Lower leg skin (tissue), 4 donors: ENCODE measurements around the gene API5. TPM values are rescaled to one million over a fixed set of nuclear protein-coding genes. Genes with fewer than 3 reads are reported as not detected.

Experiments used
- DNase-seq, 2 donors: peaks; one replicate each; pipeline ENCODE4 v3.0.0-alpha.2; 2019; ENCODE audit warnings: low spot score in 2 of 2
- H3K4me3 ChIP-seq: fragments of 200-600 bp; sonication (generic); 2 replicates; pipeline ENCODE4 v1.5.1; 2017; ENCODE audit warnings: mild to moderate bottlenecking, low read depth; ENCODE audit not compliant: poor library complexity, severe bottlenecking
- CTCF ChIP-seq, 3 donors: fragments of 450-650 bp; IDR thresholded peaks; one replicate each; pipeline ENCODE4 v1.5.1; 2016; ENCODE audit warnings: antibody characterized with exemption in 3 of 3, mild to moderate bottlenecking in 3 of 3, moderate library complexity in 2 of 3
- POLR2A ChIP-seq, 2 donors: fragments of 450-650 bp; IDR thresholded peaks; one replicate each; pipeline ENCODE4 v1.6.1; 2016 to 2017; ENCODE audit warnings: antibody characterized with exemption in 2 of 2, mild to moderate bottlenecking in 1 of 2, moderate library complexity in 1 of 2
- WGBS, 2 donors: methylation state at CpG; one replicate each; pipeline ENCODE4 v1.1.5; 2018; 5-methylcytosine and 5-hydroxymethylcytosine counted together
- intact Hi-C: fragments of 100-400 bp; cut with DNase I; formaldehyde crosslinking; loops from one replicate; pipeline ENCODE4 v1.15.0; 2023; ENCODE audit warnings: low total_unique reads
- total RNA-seq, 4 donors: library from RNA; depleted of rRNA; stranded (reverse); fragments of >200 nt; gene quantifications; one replicate each; pipeline ENCODE4 v1.1.0, GENCODE V29; 2016

The API5 gene
- total RNA-seq, 4 donors from 2014 or later = 55.0 to 73.3 (median 64.7) TPM

- no peak for DNase-seq
- no peak overlapping the region for H3K4me3 ChIP-seq
- TF ChIP-seq CTCF (IDR thresholded peaks at IDR 0.05) (no peak), POLR2A (IDR thresholded peaks at IDR 0.05) (no peak)
- intact Hi-C loops = no loop called here
Measured at GRCh38 chr11:43377389-43377788, 65.6 kb downstream of the API5 start.

- intact Hi-C loops = no loop called here
- DNase-seq = no peak
- no peak overlapping the region for H3K4me3 ChIP-seq
- no peak for TF ChIP-seq POLR2A (IDR thresholded peaks at IDR 0.05)
- WGBS, 2 donors = 91 to 94% methylated on average over 3 of the region's 3 CpGs
Measured at GRCh38 chr11:43378897-43379296, 67.1 kb downstream of the API5 start.

- no peak overlapping the region for H3K4me3 ChIP-seq
- DNase-seq = no peak
- 43 to 48% methylated on average over 2 of the region's 2 CpGs for WGBS, 2 donors
- TF ChIP-seq CTCF (IDR thresholded peaks at IDR 0.05) (no peak), POLR2A (IDR thresholded peaks at IDR 0.05) (no peak)
- intact Hi-C loops = no loop called here
Measured at GRCh38 chr11:43381802-43382201, 70.0 kb downstream of the API5 start.

GRCh38 chr11:43382614-43383013 lies 70.8 kb downstream of the API5 start:
- intact Hi-C loops = no loop called here
- TF ChIP-seq CTCF (IDR thresholded peaks at IDR 0.05) = no peak
- no peak for TF ChIP-seq POLR2A (IDR thresholded peaks at IDR 0.05)
- no peak for DNase-seq
- no peak overlapping the region for H3K4me3 ChIP-seq
- WGBS, 2 donors = 91 to 100% methylated on average over 1 of the region's 1 CpG

GRCh38 chr11:43384393-43384792 lies 72.6 kb downstream of the API5 start:
- WGBS, 2 donors = 95 to 99% methylated on average over 5 of the region's 5 CpGs

GRCh38 chr11:43392713-43393112 lies 80.9 kb downstream of the API5 start:
- 90 to 92% methylated on average over 5 of the region's 5 CpGs for WGBS, 2 donors
- intact Hi-C loops = no loop called here
- H3K4me3 ChIP-seq = no peak overlapping the region
- DNase-seq = no peak
- TF ChIP-seq CTCF (IDR thresholded peaks at IDR 0.05) (no peak), POLR2A (IDR thresholded peaks at IDR 0.05) (no peak)

More at GRCh38 chr11:43384393-43384792, 72.6 kb downstream of the API5 start:
- intact Hi-C loops = no loop called here
- TF ChIP-seq CTCF (IDR thresholded peaks at IDR 0.05) = no peak
- TF ChIP-seq POLR2A (IDR thresholded peaks at IDR 0.05) = no peak
- DNase-seq = no peak
- H3K4me3 ChIP-seq = no peak overlapping the region
